Lung (tissue), 12 donors: ENCODE measurements around the gene C6. TPM values are rescaled to one million over a fixed set of nuclear protein-coding genes. Genes with fewer than 3 reads are reported as not detected.

ENCODE experiments used
- ATAC-seq: fragments of 200-7000 bp; cut with Tn5 transposase; one replicate; pipeline ENCODE4 v1.9.1; 2020; ENCODE audit warnings: moderate number of reproducible peaks; ENCODE audit not compliant: insufficient read depth, low FRiP score
- DNase-seq, 3 donors: peaks; one replicate each; pipeline ENCODE4 v3.0.0-alpha.2; 2013 to 2017
- H3K27ac ChIP-seq, 2 donors: one replicate each; pipeline ENCODE4 v1.5.1; 2013; ENCODE audit warnings: mild to moderate bottlenecking in 2 of 2, moderate library complexity in 2 of 2, control low read depth in 1 of 2, inconsistent platforms in 1 of 2, low read depth in 1 of 2, low read length in 1 of 2
- H3K27me3 ChIP-seq, 3 donors: one replicate each; pipeline ENCODE4 v1.5.1; 2013; ENCODE audit warnings: low read length in 2 of 3; ENCODE audit not compliant: control insufficient read depth in 3 of 3, insufficient read depth in 3 of 3
- H3K36me3 ChIP-seq, 4 donors: one replicate each; pipeline ENCODE4 v1.5.1; 2013; ENCODE audit warnings: low read length in 4 of 4, mild to moderate bottlenecking in 1 of 4, moderate library complexity in 1 of 4; ENCODE audit not compliant: control insufficient read depth in 4 of 4, insufficient read depth in 4 of 4
- H3K4me1 ChIP-seq, 5 donors: one replicate each; pipeline ENCODE4 v1.5.1; 2013; ENCODE audit warnings: low read length in 5 of 5, mild to moderate bottlenecking in 2 of 5, moderate library complexity in 1 of 5; ENCODE audit not compliant: control insufficient read depth in 5 of 5, insufficient read depth in 5 of 5
- H3K4me3 ChIP-seq: one replicate; pipeline ENCODE4 v1.5.1; 2013; ENCODE audit warnings: mild to moderate bottlenecking, control low read depth, moderate library complexity
- H3K9ac ChIP-seq, 2 donors: one replicate each; pipeline ENCODE4 v1.5.1; 2013; ENCODE audit warnings: low read length in 2 of 2, control low read depth in 1 of 2; ENCODE audit not compliant: insufficient read depth in 1 of 2
- H3K9me3 ChIP-seq, 4 donors: one replicate each; pipeline ENCODE4 v1.5.1; 2013; ENCODE audit warnings: low read length in 3 of 4, mild to moderate bottlenecking in 1 of 4, moderate library complexity in 1 of 4; ENCODE audit not compliant: control insufficient read depth in 4 of 4, insufficient read depth in 3 of 4
- CTCF ChIP-seq: IDR thresholded peaks from 2 replicates; pipeline ENCODE4 v1.5.1; 2012; ENCODE audit warnings: mild to moderate bottlenecking; ENCODE audit errors: control extremely low read depth, extremely low read depth
- WGBS, 2 donors: extraction: QIAGEN DNeasy Blood & Tissue Kit; methylation state at CpG; one replicate each; pipeline ENCODE4 v1.1.7; 2013; 5-methylcytosine and 5-hydroxymethylcytosine counted together
- polyA plus RNA-seq, 2 donors: library from polyadenylated mRNA; stranded (reverse); fragments of 200-250 nt; gene quantifications; one replicate each; pipeline ENCODE4 v1.2.1, GENCODE V29; 2013
- total RNA-seq, 2 donors: library from RNA; depleted of rRNA in 1 of 2; stranded (reverse); fragments of >200 nt in 1 of 2; gene quantifications; one replicate each; pipeline ENCODE4 v1.2.1, GENCODE V29; 2014 to 2021
- donor health status: control.
- donor health status: control.
- donor health status: Bipolar disorder and iron deficiency.
- donor health status: healthy.
- donor health status: DM: yes; HTN: yes; CAD: no.

C6 gene
- total and polyA plus RNA-seq, 4 donors, result 1.7 to 33.0 (median 12.5) TPM

GRCh38 chr5:41172012-41172411 lies 41.3 kb downstream of the C6 start:
- ATAC-seq, result no peak
- H3K36me3 ChIP-seq, result no peaks in the 10 kb centered on the region
- no peak for TF ChIP-seq CTCF
- no peaks in the 10 kb centered on the region for H3K4me1 ChIP-seq
- no peak overlapping the region for H3K27ac ChIP-seq
- no peak for DNase-seq
- H3K27me3 ChIP-seq, result no peaks in the 10 kb centered on the region
- H3K9me3 ChIP-seq, result no peaks in the 10 kb centered on the region
- no peak overlapping the region for H3K9ac ChIP-seq
- no peak overlapping the region for H3K4me3 ChIP-seq
- 84 to 88% methylated on average over 3 of the region's 3 CpGs for WGBS, 2 donors

- Histone ChIP-seq H3K4me1 (no peaks in the 10 kb centered on the region), H3K9me3 (no peaks in the 10 kb centered on the region), H3K27ac (no peak overlapping the region), H3K9ac (no peak overlapping the region), H3K36me3 (no peaks in the 10 kb centered on the region), H3K27me3 (no peaks in the 10 kb centered on the region), H3K4me3 (no peak overlapping the region)
- DNase-seq (no peak), ATAC-seq (no peak)
- WGBS, 2 donors, result 69 to 75% methylated on average over 1 of the region's 1 CpG
- no peak for TF ChIP-seq CTCF
Measured at GRCh38 chr5:41161271-41161670, 52.1 kb downstream of the C6 start.

GRCh38 chr5:41157272-41157894 lies 55.9 kb downstream of the C6 start:
- no peak for TF ChIP-seq CTCF
- DNase-seq (no peak), ATAC-seq (no peak)
- WGBS, 2 donors, result 75 to 78% methylated on average over 5 of the region's 5 CpGs
- no peaks in the 10 kb centered on the region for H3K4me1 ChIP-seq
- H3K27me3 ChIP-seq, result no peaks in the 10 kb centered on the region
- H3K27ac ChIP-seq, result no peak overlapping the region
- H3K9ac ChIP-seq, result no peak overlapping the region
- no peaks in the 10 kb centered on the region for H3K36me3 ChIP-seq
- H3K9me3 ChIP-seq, result no peaks in the 10 kb centered on the region
- H3K4me3 ChIP-seq, result no peak overlapping the region

GRCh38 chr5:41156739-41157138 lies 56.6 kb downstream of the C6 start:
- Histone ChIP-seq H3K36me3 (no peaks in the 10 kb centered on the region), H3K4me1 (peaks cover 0 to 5% (median 0%) of the 10 kb centered on the region in 5 donors), H3K9me3 (no peaks in the 10 kb centered on the region), H3K27ac (no peak overlapping the region), H3K4me3 (no peak overlapping the region), H3K27me3 (no peaks in the 10 kb centered on the region), H3K9ac (no peak overlapping the region)
- DNase-seq, result no peak
- ATAC-seq, result no peak
- no peak for TF ChIP-seq CTCF
